Measurements from ENCODE around the gene TSPAN9. TPM values are rescaled to one million over a fixed set of nuclear protein-coding genes. Genes with fewer than 3 reads are reported as not detected.
A peak's percentile ranks its signal among the peaks of the same experiment; 100 is the strongest.

TSPAN9 gene
- total and polyA plus RNA-seq, 9 donors: 24.9 to 72.3 (median 55.7) TPM

DNA sequence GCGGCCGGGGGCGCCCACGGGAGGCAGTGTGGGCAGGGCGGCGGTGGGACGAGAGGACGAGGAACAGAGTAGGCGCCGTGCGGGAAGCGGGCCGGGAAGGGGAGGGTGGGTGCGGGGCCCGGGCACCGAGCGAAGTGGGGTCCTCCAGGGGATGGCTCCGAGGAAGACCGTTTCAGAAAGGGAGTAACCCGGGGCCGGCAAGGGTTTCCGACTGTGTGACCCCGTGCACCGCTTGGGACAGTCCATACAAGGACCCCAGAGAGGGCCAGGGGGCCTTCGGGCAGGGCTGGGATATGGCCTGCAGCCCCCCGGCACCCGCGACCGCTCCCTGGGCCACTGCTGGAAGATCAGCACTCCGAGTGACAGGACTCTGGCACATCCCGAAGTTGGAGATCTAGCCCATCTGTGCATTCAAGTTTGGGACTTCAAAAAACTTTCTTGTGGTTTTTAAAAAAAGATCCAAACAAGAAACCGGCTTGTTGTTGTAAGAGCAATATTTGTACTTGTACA lies 448 bp downstream of the TSPAN9 start:
- peak overlapping the region; percentile 79 to 92 for H3K27ac ChIP-seq
- peak; percentile 69 to 75 (median 72) for DNase-seq
- WGBS, 3 donors: 1% methylated on average over 28 to 32 of the region's 32 CpGs
- no peaks in the 10 kb centered on the region for H3K27me3 ChIP-seq
- intact Hi-C loops (cut with DNase I): loop anchor here (5.0 to 10.0 kb wide), 7 partner anchors 55 to 197 kb away; no protein-coding TSS in a partner anchor
- TF ChIP-seq POLR2A (IDR thresholded peaks at IDR 0.05) (no peak), EP300 (IDR thresholded peaks at IDR 0.05) (no peak)
- TF ChIP-seq, protein P1, sequence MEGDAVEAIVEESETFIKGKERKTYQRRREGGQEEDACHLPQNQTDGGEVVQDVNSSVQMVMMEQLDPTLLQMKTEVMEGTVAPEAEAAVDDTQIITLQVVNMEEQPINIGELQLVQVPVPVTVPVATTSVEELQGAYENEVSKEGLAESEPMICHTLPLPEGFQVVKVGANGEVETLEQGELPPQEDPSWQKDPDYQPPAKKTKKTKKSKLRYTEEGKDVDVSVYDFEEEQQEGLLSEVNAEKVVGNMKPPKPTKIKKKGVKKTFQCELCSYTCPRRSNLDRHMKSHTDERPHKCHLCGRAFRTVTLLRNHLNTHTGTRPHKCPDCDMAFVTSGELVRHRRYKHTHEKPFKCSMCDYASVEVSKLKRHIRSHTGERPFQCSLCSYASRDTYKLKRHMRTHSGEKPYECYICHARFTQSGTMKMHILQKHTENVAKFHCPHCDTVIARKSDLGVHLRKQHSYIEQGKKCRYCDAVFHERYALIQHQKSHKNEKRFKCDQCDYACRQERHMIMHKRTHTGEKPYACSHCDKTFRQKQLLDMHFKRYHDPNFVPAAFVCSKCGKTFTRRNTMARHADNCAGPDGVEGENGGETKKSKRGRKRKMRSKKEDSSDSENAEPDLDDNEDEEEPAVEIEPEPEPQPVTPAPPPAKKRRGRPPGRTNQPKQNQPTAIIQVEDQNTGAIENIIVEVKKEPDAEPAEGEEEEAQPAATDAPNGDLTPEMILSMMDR (IDR thresholded peaks at IDR 0.05): no peak
- peak overlapping the region; percentile 96 for H3K4me3 ChIP-seq
- no peaks in the 10 kb centered on the region for H3K9me3 ChIP-seq
- no peaks in the 10 kb centered on the region for H3K36me3 ChIP-seq
- peaks cover 10% of the 10 kb centered on the region for H3K4me1 ChIP-seq (ENCODE audit: insufficient read depth)

- peaks cover 10% of the 10 kb centered on the region for H3K4me1 ChIP-seq (ENCODE audit: insufficient read depth)
- WGBS, 3 donors: 23 to 35% (median 32%) methylated on average over 10 of the region's 10 CpGs
- TF ChIP-seq, protein P1 (IDR thresholded peaks at IDR 0.05): no peak
- TF ChIP-seq EP300 (IDR thresholded peaks at IDR 0.05): no peak
- peak in 1 of 5 donors; percentile 27 for DNase-seq
- no peaks in the 10 kb centered on the region for H3K27me3 ChIP-seq
- H3K27ac ChIP-seq: peak overlapping the region in 1 of 2 donors; percentile 92
- no peaks in the 10 kb centered on the region for H3K9me3 ChIP-seq
- intact Hi-C loops (cut with DNase I): loop anchor here (5.0 to 10.0 kb wide), 7 partner anchors 54 to 197 kb away; no protein-coding TSS in a partner anchor
- H3K4me3 ChIP-seq: peak overlapping the region; percentile 96
- no peaks in the 10 kb centered on the region for H3K36me3 ChIP-seq
These were observed 1.1 kb downstream of the TSPAN9 start for GRCh38 chr12:3078086-3078820.

- Histone ChIP-seq H3K27ac (no peak overlapping the region), H3K9me3 (no peaks in the 10 kb centered on the region), H3K36me3 (no peaks in the 10 kb centered on the region), H3K27me3 (no peaks in the 10 kb centered on the region), H3K4me3 (no peak overlapping the region), H3K4me1 (ENCODE audit: insufficient read depth) (peaks cover 11% of the 10 kb centered on the region)
- no peak for DNase-seq
- TF ChIP-seq, protein P1 (IDR thresholded peaks at IDR 0.05): no peak
- no peak for TF ChIP-seq POLR2A (IDR thresholded peaks at IDR 0.05)
- TF ChIP-seq EP300 (IDR thresholded peaks at IDR 0.05): no peak
- intact Hi-C loops (cut with DNase I): loop anchor here in 1 of 4 donors (5.0 kb wide), 1 partner anchor 36 kb away; no protein-coding TSS in a partner anchor
- WGBS, 3 donors: 60 to 81% (median 74%) methylated on average over 9 of the region's 9 CpGs
These were observed 3.9 kb downstream of the TSPAN9 start for GRCh38 chr12:3081091-3081490.

GRCh38 chr12:3081886-3082285 lies 4.7 kb downstream of the TSPAN9 start:
- no peak for DNase-seq
- Histone ChIP-seq H3K4me1 (ENCODE audit: insufficient read depth) (peaks cover 8% of the 10 kb centered on the region), H3K27me3 (no peaks in the 10 kb centered on the region), H3K36me3 (no peaks in the 10 kb centered on the region), H3K27ac (no peak overlapping the region), H3K4me3 (no peak overlapping the region), H3K9me3 (no peaks in the 10 kb centered on the region)
- 67 to 72% (median 69%) methylated on average over 7 of the region's 7 CpGs for WGBS, 3 donors
- intact Hi-C loops (cut with DNase I): loop anchor here in 1 of 4 donors (5.0 kb wide), 1 partner anchor 35 kb away; no protein-coding TSS in a partner anchor
- TF ChIP-seq POLR2A (IDR thresholded peaks at IDR 0.05) (no peak), EP300 (IDR thresholded peaks at IDR 0.05) (no peak)
- TF ChIP-seq, protein P1 (IDR thresholded peaks at IDR 0.05): no peak
